Panc1 (cell line): ENCODE measurements around the gene OR2H1. TPM values are rescaled to one million over a fixed set of nuclear protein-coding genes. Genes with fewer than 3 reads are reported as not detected.

Experiments used
- ATAC-seq: fragments of 200-7000 bp; cut with Tn5 transposase; 2 replicates; pipeline ENCODE4 v1.9.1; 2020; ENCODE audit warnings: mild to moderate bottlenecking, moderate library complexity
- BruUV-seq: library from RNA; stranded (reverse); fragments of 400-500 nt; replicated peaks from 2 replicates; lab custom pipeline; 2021; lab: Mats Ljungman, UMichigan
- CTCF ChIA-PET: fragments of 300-600 bp; sonication (Branson Sonifier 250); formaldehyde crosslinking; loops from one replicate; lab custom pipeline; 2022; ENCODE audit warnings: antibody characterized with exemption; lab: Charles Lee
- POLR2A ChIA-PET: fragments of 300-600 bp; sonication (Branson Sonifier 250); formaldehyde crosslinking; loops from one replicate; lab custom pipeline; 2022; ENCODE audit warnings: antibody characterized with exemption; lab: Charles Lee
- DNase-seq: peaks from one replicate; pipeline ENCODE4 v3.0.0-alpha.2; 2010; ENCODE audit warnings: low read depth, low spot score
- H3K27ac ChIP-seq: 2 replicates; pipeline ENCODE4 v1.5.1; 2011; ENCODE audit warnings: mild to moderate bottlenecking, low read length, inconsistent platforms
- H3K27me3 ChIP-seq: fragments of 200-500 bp; sonication (Bioruptor generic); 2 replicates; pipeline ENCODE4 v1.6.0; 2014; ENCODE audit warnings: low read length, inconsistent platforms; ENCODE audit not compliant: control insufficient read depth, insufficient read depth
- H3K36me3 ChIP-seq: fragments of 200-500 bp; sonication (Bioruptor generic); 2 replicates; pipeline ENCODE4 v1.5.1; 2014; ENCODE audit warnings: inconsistent platforms, mild to moderate bottlenecking, low read length, moderate library complexity; ENCODE audit not compliant: control insufficient read depth, insufficient read depth
- H3K4me1 ChIP-seq: 2 replicates; pipeline ENCODE4 v1.5.1; 2011; ENCODE audit warnings: inconsistent platforms, mild to moderate bottlenecking, low read length, moderate library complexity; ENCODE audit not compliant: control insufficient read depth, insufficient read depth
- H3K4me3 ChIP-seq, 2 experiments: 2 replicates each; pipeline ENCODE4 v1.5.1; 2011 to 2012; ENCODE audit warnings: low read depth in 2 of 2, low read length in 2 of 2, mild to moderate bottlenecking in 2 of 2, inconsistent platforms in 1 of 2, moderate library complexity in 1 of 2
- H3K9me3 ChIP-seq: fragments of 200-500 bp; sonication (Bioruptor generic); 2 replicates; pipeline ENCODE4 v1.5.1; 2014; ENCODE audit warnings: low read depth, mild to moderate bottlenecking, inconsistent platforms, low read length, moderate library complexity; ENCODE audit not compliant: control insufficient read depth, insufficient read depth
- POLR2AphosphoS5 ChIP-seq: IDR thresholded peaks from 2 replicates; pipeline ENCODE4 v1.6.1; 2012; ENCODE audit warnings: mild to moderate bottlenecking, low read depth, low read length, moderate library complexity
- SIN3A ChIP-seq: IDR thresholded peaks from 2 replicates; pipeline ENCODE4 v1.6.1; 2012; ENCODE audit warnings: low read depth, mild to moderate bottlenecking, low read length, moderate library complexity, borderline replicate concordance; ENCODE audit not compliant: insufficient read depth
- TCF7L2 ChIP-seq: IDR thresholded peaks from 2 replicates; pipeline ENCODE4 v1.6.1; 2011; ENCODE audit warnings: mild to moderate bottlenecking, low read depth, low read length, inconsistent platforms
- in situ Hi-C: cut with HindIII; loops from 2 replicates; pipeline ENCODE4 v1.10.0; 2016; ENCODE audit warnings: low sequenced_read_pairs, low pct_unique_long_range_greater_than_20kb
- intact Hi-C: fragments of 100-400 bp; cut with micrococcal nuclease; formaldehyde crosslinking; loops from one replicate; pipeline ENCODE4 v1.10.0; 2022; ENCODE audit not compliant: unreplicated experiment
- total RNA-seq: library from RNA; stranded (reverse); gene quantifications from one replicate; pipeline ENCODE4 v1.2.1, GENCODE V29; 2021; ENCODE audit not compliant: unreplicated experiment
- TF ChIP-seq, protein P1 (sequence below): fragments of 450-650 bp; IDR thresholded peaks from 2 replicates; pipeline ENCODE4 v1.5.1; 2017; ENCODE audit warnings: mild to moderate bottlenecking
- TF ChIP-seq, protein P2 (sequence below), 2 experiments: IDR thresholded peaks; 2 replicates each; pipeline ENCODE4 v1.6.1; 2011 to 2012; ENCODE audit warnings: low read depth in 2 of 2, control low read depth in 1 of 2, low read length in 1 of 2, mild to moderate bottlenecking in 1 of 2, moderate library complexity in 1 of 2; ENCODE audit not compliant: insufficient read depth in 1 of 2

Gene OR2H1
- total RNA-seq, 1 experiment from 2014 or later, result not detected

DNA sequence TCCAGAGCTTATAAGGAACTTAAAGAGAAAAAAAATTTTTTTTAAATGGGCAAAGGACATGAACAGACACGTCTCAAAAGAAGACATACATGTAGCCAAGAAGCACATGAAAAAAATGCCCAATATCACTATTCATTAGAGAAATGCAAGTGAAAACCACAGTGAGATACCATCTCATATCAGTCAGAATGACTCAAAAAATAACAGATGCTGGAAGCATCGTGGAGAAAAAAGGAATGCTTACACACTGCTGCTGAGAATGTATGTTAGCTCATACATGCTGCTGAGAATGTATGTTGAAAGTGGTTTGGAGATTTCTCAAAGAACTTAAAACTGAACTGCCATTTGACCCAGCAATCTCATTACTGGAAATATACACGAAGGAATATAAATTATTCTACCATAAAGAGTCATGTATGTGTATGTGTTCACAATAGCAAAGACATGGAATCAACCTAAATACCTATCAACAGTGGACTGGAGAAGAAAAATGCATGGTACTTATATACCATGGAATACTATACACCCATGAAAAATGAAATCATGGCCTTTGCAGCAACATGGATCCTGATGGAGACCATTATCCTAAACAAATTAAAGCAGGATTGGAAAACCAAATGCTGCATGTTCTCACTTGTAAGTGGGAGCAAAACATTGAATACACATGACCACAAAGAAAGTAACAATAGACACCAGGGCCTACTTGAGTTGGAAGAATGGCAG lies 5.3 kb upstream of the OR2H1 start:
- Histone ChIP-seq H3K36me3 (no peaks in the 10 kb centered on the region), H3K4me3 (no peak overlapping the region), H3K27me3 (no peaks in the 10 kb centered on the region; the same call in 1 of the 2 replicates), H3K4me1 (no peaks in the 10 kb centered on the region), H3K9me3 (no peaks in the 10 kb centered on the region), H3K27ac (no peak overlapping the region)
- ChIA-PET POLR2A (interaction anchor here (0.6 kb wide), 1 partner anchor 37 kb away, joined by 3 read pairs; no protein-coding TSS in a partner anchor), CTCF (no interaction called here)
- in situ Hi-C loops (no loop called here), intact Hi-C loops (no loop called here)
- BruUV-seq, result no TSS peak
- TF ChIP-seq, protein P1, sequence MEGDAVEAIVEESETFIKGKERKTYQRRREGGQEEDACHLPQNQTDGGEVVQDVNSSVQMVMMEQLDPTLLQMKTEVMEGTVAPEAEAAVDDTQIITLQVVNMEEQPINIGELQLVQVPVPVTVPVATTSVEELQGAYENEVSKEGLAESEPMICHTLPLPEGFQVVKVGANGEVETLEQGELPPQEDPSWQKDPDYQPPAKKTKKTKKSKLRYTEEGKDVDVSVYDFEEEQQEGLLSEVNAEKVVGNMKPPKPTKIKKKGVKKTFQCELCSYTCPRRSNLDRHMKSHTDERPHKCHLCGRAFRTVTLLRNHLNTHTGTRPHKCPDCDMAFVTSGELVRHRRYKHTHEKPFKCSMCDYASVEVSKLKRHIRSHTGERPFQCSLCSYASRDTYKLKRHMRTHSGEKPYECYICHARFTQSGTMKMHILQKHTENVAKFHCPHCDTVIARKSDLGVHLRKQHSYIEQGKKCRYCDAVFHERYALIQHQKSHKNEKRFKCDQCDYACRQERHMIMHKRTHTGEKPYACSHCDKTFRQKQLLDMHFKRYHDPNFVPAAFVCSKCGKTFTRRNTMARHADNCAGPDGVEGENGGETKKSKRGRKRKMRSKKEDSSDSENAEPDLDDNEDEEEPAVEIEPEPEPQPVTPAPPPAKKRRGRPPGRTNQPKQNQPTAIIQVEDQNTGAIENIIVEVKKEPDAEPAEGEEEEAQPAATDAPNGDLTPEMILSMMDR, result no peak
- no peak for TF ChIP-seq POLR2AphosphoS5
- TF ChIP-seq TCF7L2, result no peak
- no peak for TF ChIP-seq SIN3A
- TF ChIP-seq, protein P2, sequence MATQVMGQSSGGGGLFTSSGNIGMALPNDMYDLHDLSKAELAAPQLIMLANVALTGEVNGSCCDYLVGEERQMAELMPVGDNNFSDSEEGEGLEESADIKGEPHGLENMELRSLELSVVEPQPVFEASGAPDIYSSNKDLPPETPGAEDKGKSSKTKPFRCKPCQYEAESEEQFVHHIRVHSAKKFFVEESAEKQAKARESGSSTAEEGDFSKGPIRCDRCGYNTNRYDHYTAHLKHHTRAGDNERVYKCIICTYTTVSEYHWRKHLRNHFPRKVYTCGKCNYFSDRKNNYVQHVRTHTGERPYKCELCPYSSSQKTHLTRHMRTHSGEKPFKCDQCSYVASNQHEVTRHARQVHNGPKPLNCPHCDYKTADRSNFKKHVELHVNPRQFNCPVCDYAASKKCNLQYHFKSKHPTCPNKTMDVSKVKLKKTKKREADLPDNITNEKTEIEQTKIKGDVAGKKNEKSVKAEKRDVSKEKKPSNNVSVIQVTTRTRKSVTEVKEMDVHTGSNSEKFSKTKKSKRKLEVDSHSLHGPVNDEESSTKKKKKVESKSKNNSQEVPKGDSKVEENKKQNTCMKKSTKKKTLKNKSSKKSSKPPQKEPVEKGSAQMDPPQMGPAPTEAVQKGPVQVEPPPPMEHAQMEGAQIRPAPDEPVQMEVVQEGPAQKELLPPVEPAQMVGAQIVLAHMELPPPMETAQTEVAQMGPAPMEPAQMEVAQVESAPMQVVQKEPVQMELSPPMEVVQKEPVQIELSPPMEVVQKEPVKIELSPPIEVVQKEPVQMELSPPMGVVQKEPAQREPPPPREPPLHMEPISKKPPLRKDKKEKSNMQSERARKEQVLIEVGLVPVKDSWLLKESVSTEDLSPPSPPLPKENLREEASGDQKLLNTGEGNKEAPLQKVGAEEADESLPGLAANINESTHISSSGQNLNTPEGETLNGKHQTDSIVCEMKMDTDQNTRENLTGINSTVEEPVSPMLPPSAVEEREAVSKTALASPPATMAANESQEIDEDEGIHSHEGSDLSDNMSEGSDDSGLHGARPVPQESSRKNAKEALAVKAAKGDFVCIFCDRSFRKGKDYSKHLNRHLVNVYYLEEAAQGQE (IDR thresholded peaks at IDR 0.05; ENCODE audit: insufficient read depth in 1 of 2, low read depth in 2 of 2, low read length in 1 of 2), result no peak
- no peak for DNase-seq
- no peak for ATAC-seq

DNA sequence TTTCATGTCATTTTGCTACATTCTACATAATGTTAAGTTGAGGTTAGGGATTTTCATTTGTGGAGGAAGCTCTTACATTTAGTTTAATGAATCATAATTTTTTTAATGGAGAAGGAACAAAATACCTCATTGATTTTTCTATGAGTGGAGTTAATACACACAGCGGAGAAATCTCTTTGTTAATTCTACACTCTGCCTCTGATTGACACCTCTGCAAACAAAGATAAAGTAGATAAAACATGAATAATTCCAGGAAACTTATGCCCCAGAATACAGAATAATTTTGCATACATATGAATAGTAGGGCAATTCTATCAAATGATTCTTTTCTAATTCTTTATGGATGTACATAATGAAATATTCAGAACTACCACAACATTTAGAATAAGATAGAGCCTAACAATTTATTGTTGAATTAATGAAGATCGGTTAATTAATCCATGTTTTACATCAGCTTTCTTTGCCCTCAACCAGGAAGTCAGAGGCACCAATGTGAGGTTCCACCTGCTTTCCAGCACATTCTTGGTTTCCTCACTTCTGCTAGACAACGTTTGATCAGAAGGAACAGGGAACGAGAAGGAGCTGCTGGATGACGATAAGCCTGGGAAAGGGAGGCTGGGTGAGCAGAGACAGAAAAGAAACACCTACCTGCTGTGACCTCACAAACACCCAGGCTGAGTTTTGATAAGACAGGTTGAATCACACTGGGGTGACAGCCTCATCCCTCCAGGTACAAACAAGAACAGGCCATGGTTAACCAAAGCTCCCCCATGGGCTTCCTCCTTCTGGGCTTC lies 4.3 kb downstream of the OR2H1 start:
- DNase-seq, result no peak
- CTCF ChIA-PET, result no interaction called here

More for the DNA sequence above, 4.3 kb downstream of the OR2H1 start:
- peaks cover 7% of the 10 kb centered on the region for H3K27me3 ChIP-seq
- H3K4me1 ChIP-seq, result no peaks in the 10 kb centered on the region
- no TSS peak for BruUV-seq
- no peak overlapping the region for H3K27ac ChIP-seq
- in situ Hi-C loops, result no loop called here
- H3K9me3 ChIP-seq, result no peaks in the 10 kb centered on the region
- H3K4me3 ChIP-seq, result no peak overlapping the region
- ATAC-seq, result no peak
- TF ChIP-seq, protein P1, result no peak
- no peak for TF ChIP-seq TCF7L2
- TF ChIP-seq, protein P2 (IDR thresholded peaks at IDR 0.05; ENCODE audit: insufficient read depth in 1 of 2, low read depth in 2 of 2, low read length in 1 of 2), result no peak
- no peak for TF ChIP-seq POLR2AphosphoS5
- TF ChIP-seq SIN3A, result no peak
- H3K36me3 ChIP-seq, result no peaks in the 10 kb centered on the region
- POLR2A ChIA-PET, result no interaction called here
- intact Hi-C loops, result no loop called here
